ENCODE results near the gene SERPINA10. TPM values are rescaled to one million over a fixed set of nuclear protein-coding genes. Genes with fewer than 3 reads are reported as not detected.
"Not testable (repeated sequence)": the region's sequence is repeated elsewhere in the genome, so short reads cannot be mapped to it uniquely, and the experiment has no call there.

SERPINA10 gene
- total RNA-seq, 1 donor from 2014 or later = not detected

- ATAC-seq (peak; percentile 83), DNase-seq (ENCODE audit: missing footprints) (no peak)
- intact Hi-C loops (cut with DNase I) = no loop called here
These were observed 24.2 kb upstream of the SERPINA10 start for GRCh38 chr14:94317259-94317658.

- intact Hi-C loops (cut with DNase I) = no loop called here
- DNase-seq (ENCODE audit: missing footprints) = no peak
- no peak for ATAC-seq
These were observed 23.6 kb upstream of the SERPINA10 start for GRCh38 chr14:94316692-94317091.

- intact Hi-C loops (cut with DNase I) = no loop called here
- ATAC-seq (no peak), DNase-seq (ENCODE audit: missing footprints) (no peak)
These were observed 21.8 kb upstream of the SERPINA10 start for GRCh38 chr14:94314890-94315289.

- intact Hi-C loops (cut with DNase I) = no loop called here
- no peak for DNase-seq (ENCODE audit: missing footprints)
- peak; percentile 39 for ATAC-seq
These were observed 21.1 kb upstream of the SERPINA10 start for GRCh38 chr14:94313991-94314655.

GRCh38 chr14:94312481-94313246, 19.6 kb upstream of the SERPINA10 start:
- intact Hi-C loops (cut with DNase I) = no loop called here
- DNase-seq (ENCODE audit: missing footprints) = no peak
- no peak for ATAC-seq

- DNase-seq (ENCODE audit: missing footprints) = no peak
- ATAC-seq = no peak
- intact Hi-C loops (cut with DNase I) = no loop called here
These were observed 17.2 kb upstream of the SERPINA10 start for GRCh38 chr14:94310248-94310647.

GRCh38 chr14:94309721-94310120, 16.7 kb upstream of the SERPINA10 start:
- DNase-seq (ENCODE audit: missing footprints) (no peak), ATAC-seq (no peak)
- intact Hi-C loops (cut with DNase I) = no loop called here

GRCh38 chr14:94307410-94307992, 14.4 kb upstream of the SERPINA10 start:
- no peak for ATAC-seq
- intact Hi-C loops (cut with DNase I) = no loop called here

GRCh38 chr14:94306047-94306978, 13.2 kb upstream of the SERPINA10 start:
- ATAC-seq (no peak), DNase-seq (ENCODE audit: missing footprints) (no peak)
- intact Hi-C loops (cut with DNase I) = no loop called here

More at GRCh38 chr14:94307410-94307992, 14.4 kb upstream of the SERPINA10 start:
- DNase-seq (ENCODE audit: missing footprints) = no peak

GRCh38 chr14:94305620-94306019, 12.6 kb upstream of the SERPINA10 start:
- DNase-seq (ENCODE audit: missing footprints) = no peak
- no peak for ATAC-seq
- intact Hi-C loops (cut with DNase I) = no loop called here

GRCh38 chr14:94304243-94304642, 11.2 kb upstream of the SERPINA10 start:
- intact Hi-C loops (cut with DNase I) = no loop called here
- no peak for DNase-seq (ENCODE audit: missing footprints)

GRCh38 chr14:94303111-94303510, 10.0 kb upstream of the SERPINA10 start:
- intact Hi-C loops (cut with DNase I) = no loop called here
- no peak for DNase-seq (ENCODE audit: missing footprints)
- no peak for ATAC-seq

More at GRCh38 chr14:94304243-94304642, 11.2 kb upstream of the SERPINA10 start:
- ATAC-seq = no peak

GRCh38 chr14:94298130-94298529, 5.1 kb upstream of the SERPINA10 start:
- intact Hi-C loops (cut with DNase I) = no loop called here
- DNase-seq (ENCODE audit: missing footprints) (no peak), ATAC-seq (no peak)

- ATAC-seq; DNase-seq (ENCODE audit: missing footprints); intact Hi-C loops (cut with DNase I): not testable (repeated sequence)
These were observed 3.1 kb upstream of the SERPINA10 start for GRCh38 chr14:94296181-94296545.

GRCh38 chr14:94295360-94296180, 2.5 kb upstream of the SERPINA10 start:
- intact Hi-C loops (cut with DNase I) = loop anchor here (2.0 kb wide), 1 partner anchor 67 kb away; no protein-coding TSS in a partner anchor
- DNase-seq (ENCODE audit: missing footprints) (no peak), ATAC-seq (no peak)

GRCh38 chr14:94293578-94293924, 483 bp upstream of the SERPINA10 start:
- intact Hi-C loops (cut with DNase I) = no loop called here
- no peak for DNase-seq (ENCODE audit: missing footprints)
- no peak for ATAC-seq

GRCh38 chr14:94292526-94292871, 569 bp downstream of the SERPINA10 start:
- intact Hi-C loops (cut with DNase I) = no loop called here
- DNase-seq (ENCODE audit: missing footprints) = no peak
- ATAC-seq = no peak

- no peak for ATAC-seq
- intact Hi-C loops (cut with DNase I) = no loop called here
- DNase-seq (ENCODE audit: missing footprints) = no peak
These were observed 1.1 kb downstream of the SERPINA10 start for GRCh38 chr14:94291906-94292525.
